Erythroblast (primary cell): ENCODE data around the gene SLC35E3.

Experiments used
- GATA1 ChIP-seq: IDR thresholded peaks from 2 replicates; pipeline ENCODE4 v1.6.1; 2011; ENCODE audit warnings: low read depth, mild to moderate bottlenecking, control low read depth, low read length, moderate library complexity
- POLR2A ChIP-seq: IDR thresholded peaks from 2 replicates; pipeline ENCODE4 v1.6.1; 2011; ENCODE audit warnings: mild to moderate bottlenecking, low read length

GRCh38 chr12:68785823-68786222, 39.8 kb downstream of the SLC35E3 start:
- TF ChIP-seq POLR2A (no peak), GATA1 (no peak)
